ENCODE data around the gene PTOV1. TPM values are rescaled to one million over a fixed set of nuclear protein-coding genes. Genes with fewer than 3 reads are reported as not detected.

Gene PTOV1
- total RNA-seq, 1 experiment from 2014 or later: 296 TPM

GRCh38 chr19:49863254-49863934, 12.4 kb downstream of the PTOV1 start (continued):
- TF ChIP-seq, protein P1, sequence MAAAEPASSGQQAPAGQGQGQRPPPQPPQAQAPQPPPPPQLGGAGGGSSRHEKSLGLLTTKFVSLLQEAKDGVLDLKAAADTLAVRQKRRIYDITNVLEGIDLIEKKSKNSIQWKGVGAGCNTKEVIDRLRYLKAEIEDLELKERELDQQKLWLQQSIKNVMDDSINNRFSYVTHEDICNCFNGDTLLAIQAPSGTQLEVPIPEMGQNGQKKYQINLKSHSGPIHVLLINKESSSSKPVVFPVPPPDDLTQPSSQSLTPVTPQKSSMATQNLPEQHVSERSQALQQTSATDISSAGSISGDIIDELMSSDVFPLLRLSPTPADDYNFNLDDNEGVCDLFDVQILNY (CRISPR knock-in tag; IDR thresholded peaks at IDR 0.05): no peak
- no peak for TF ChIP-seq GRHL2 (CRISPR knock-in tag; IDR thresholded peaks at IDR 0.05; ENCODE audit: insufficient replicate concordance, severe bottlenecking)

GRCh38 chr19:49863935-49864320, 13.0 kb downstream of the PTOV1 start:
- H3K36me3 Mint-ChIP-seq: peaks cover 28% of the 10 kb centered on the region
- H3K4me1 Mint-ChIP-seq: peaks cover 34% of the 10 kb centered on the region
- ATAC-seq: no peak
- DNase-seq (ENCODE audit: low spot score): no peak
- POLR2A ChIA-PET: interaction anchor here (1.1 kb wide), 1 partner anchor 49 kb away, joined by 3 read pairs; no protein-coding TSS in a partner anchor
- TF ChIP-seq GRHL2 (CRISPR knock-in tag; IDR thresholded peaks at IDR 0.05; ENCODE audit: insufficient replicate concordance, severe bottlenecking) (no peak), CREB1 (CRISPR knock-in tag; IDR thresholded peaks at IDR 0.05) (no peak)
- H3K4me3 Mint-ChIP-seq: no peak overlapping the region
- no peaks in the 10 kb centered on the region for H3K27me3 Mint-ChIP-seq (ENCODE audit: low read depth)
- CTCF ChIA-PET: interaction anchor here (1.3 to 1.6 kb wide), 2 partner anchors 26 to 60 kb away, joined by 4 read pairs; no protein-coding TSS in a partner anchor
- peaks cover 3% of the 10 kb centered on the region; the same call in 1 of the 2 replicates for H3K9me3 Mint-ChIP-seq
- 0 out of 2 replicates have a peak overlapping the region, but pooled peaks have one; percentile 67 for H3K27ac Mint-ChIP-seq

DNA sequence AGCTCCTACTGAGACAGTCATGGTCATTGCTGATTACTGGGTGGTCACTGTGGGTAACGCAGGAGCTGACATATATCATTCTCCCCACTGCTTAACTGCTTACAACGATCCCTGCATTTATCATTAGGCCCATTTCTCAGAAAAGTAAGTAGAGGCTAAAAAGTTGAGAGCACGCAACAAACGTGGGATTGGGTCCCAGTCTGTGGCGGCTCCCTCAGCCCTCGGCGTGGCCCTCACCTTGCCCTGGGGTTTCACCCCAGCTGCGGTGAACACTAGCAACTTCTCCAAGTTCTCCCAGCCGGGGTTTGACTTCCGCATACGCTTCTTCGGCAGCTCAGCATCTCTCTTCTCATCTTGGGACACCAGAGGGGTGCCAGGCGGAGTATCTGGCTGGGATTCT, 13.9 kb downstream of the PTOV1 start:
- POLR2A ChIA-PET: interaction anchor here (0.7 to 1.8 kb wide), 9 partner anchors 8 to 1598 kb away, joined by 3 to 10 read pairs (median 6); partner anchors contain the start of genes AKT1S1, ATF5, FUZ and NUP62
- TF ChIP-seq ATF3 (CRISPR knock-in tag; conservative IDR thresholded peaks at IDR 0.05) (no peak), GTF2I (CRISPR knock-in tag; conservative IDR thresholded peaks at IDR 0.05) (peak; percentile 68; the same call in 1 of the 2 replicates)
- Mint-ChIP-seq H3K9me3 (peaks cover 3% of the 10 kb centered on the region; the same call in 1 of the 2 replicates), H3K4me1 (peaks cover 32% of the 10 kb centered on the region), H3K36me3 (peaks cover 26% of the 10 kb centered on the region), H3K4me3 (no peak overlapping the region), H3K27ac (peak overlapping the region; percentile 67), H3K27me3 (ENCODE audit: low read depth) (no peaks in the 10 kb centered on the region)
- ATAC-seq: no peak
- no peak for DNase-seq (ENCODE audit: low spot score)
- CTCF ChIA-PET: interaction anchor here (0.6 to 2.6 kb wide), 9 partner anchors 11 to 1359 kb away, joined by 3 to 12 read pairs (median 4); partner anchors contain the start of gene PTOV1

DNA sequence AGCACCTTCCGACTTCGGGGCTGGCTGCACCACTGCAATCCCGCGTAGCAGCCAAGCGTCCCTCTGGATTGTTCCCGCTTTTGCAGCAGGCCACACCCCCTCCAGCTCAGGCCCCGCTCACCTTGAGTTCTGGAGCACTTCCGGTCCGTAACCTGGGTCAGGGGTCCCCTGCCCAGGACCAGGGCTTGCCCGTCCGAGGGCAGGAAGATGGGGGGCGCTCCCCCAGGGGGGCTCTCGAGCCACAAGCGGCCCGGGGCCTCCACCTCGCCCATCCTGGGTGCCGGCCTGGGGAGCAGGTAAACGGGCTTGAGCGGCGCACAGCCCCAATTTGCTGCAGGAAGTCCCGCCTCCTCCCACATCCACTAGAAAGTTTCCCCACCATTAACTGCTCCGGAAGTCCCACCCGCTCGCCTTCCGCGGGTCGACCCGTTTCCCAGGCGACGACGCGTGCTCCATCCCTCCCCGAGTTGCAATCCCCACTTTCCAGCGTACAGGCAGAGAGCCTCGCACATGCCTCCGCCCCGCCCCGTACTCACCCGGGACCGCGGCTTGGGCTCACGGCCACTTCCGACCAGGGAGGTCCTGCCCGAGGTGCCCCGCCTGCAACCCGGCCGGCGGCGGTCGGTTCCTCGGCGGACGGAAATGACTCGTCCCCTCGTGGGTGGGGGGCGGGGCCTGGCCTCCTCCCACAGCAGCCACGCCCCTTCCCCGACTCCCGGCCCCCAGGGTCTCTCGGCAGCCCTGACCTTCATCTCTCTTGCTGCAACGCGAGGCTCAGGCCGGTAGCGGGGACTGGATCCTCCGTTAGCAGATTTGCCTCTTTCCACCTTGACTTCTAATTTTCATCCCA, 16.2 kb downstream of the PTOV1 start, which contains the start of gene PNKP:
TSS of gene PNKP (minus strand) at position 644 of the 850 bp plus-strand sequence. CDS start at position 272, 372 bp downstream.
- Mint-ChIP-seq H3K4me1 (peaks cover 29% of the 10 kb centered on the region), H3K27ac (peak within 1 kb of the TSS; percentile 97), H3K27me3 (ENCODE audit: low read depth) (no peaks in the 10 kb centered on the region), H3K4me3 (no peak within 1 kb of the TSS), H3K36me3 (peaks cover 21% of the 10 kb centered on the region), H3K9me3 (peaks cover 3% of the 10 kb centered on the region; the same call in 1 of the 2 replicates)
- POLR2A ChIA-PET: interaction anchor here (0.6 to 1.5 kb wide), 7 partner anchors 9 to 191 kb away, joined by 3 to 7 read pairs (median 4); partner anchors contain the start of gene PTOV1
- CTCF ChIA-PET: interaction anchor here (0.6 to 2.6 kb wide), 8 partner anchors 10 to 201 kb away, joined by 3 to 10 read pairs (median 4); partner anchors contain the start of genes AKT1S1, FUZ and PTOV1
- peak; percentile 87 for DNase-seq (ENCODE audit: low spot score)
- ATAC-seq: peak; percentile 21
- TF ChIP-seq, protein P2, sequence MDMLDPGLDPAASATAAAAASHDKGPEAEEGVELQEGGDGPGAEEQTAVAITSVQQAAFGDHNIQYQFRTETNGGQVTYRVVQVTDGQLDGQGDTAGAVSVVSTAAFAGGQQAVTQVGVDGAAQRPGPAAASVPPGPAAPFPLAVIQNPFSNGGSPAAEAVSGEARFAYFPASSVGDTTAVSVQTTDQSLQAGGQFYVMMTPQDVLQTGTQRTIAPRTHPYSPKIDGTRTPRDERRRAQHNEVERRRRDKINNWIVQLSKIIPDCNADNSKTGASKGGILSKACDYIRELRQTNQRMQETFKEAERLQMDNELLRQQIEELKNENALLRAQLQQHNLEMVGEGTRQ (CRISPR knock-in tag; IDR thresholded peaks at IDR 0.05): peak; percentile 81
- TF ChIP-seq, protein P1 (CRISPR knock-in tag; IDR thresholded peaks at IDR 0.05): peak; percentile 89
- TF ChIP-seq, protein P3, sequence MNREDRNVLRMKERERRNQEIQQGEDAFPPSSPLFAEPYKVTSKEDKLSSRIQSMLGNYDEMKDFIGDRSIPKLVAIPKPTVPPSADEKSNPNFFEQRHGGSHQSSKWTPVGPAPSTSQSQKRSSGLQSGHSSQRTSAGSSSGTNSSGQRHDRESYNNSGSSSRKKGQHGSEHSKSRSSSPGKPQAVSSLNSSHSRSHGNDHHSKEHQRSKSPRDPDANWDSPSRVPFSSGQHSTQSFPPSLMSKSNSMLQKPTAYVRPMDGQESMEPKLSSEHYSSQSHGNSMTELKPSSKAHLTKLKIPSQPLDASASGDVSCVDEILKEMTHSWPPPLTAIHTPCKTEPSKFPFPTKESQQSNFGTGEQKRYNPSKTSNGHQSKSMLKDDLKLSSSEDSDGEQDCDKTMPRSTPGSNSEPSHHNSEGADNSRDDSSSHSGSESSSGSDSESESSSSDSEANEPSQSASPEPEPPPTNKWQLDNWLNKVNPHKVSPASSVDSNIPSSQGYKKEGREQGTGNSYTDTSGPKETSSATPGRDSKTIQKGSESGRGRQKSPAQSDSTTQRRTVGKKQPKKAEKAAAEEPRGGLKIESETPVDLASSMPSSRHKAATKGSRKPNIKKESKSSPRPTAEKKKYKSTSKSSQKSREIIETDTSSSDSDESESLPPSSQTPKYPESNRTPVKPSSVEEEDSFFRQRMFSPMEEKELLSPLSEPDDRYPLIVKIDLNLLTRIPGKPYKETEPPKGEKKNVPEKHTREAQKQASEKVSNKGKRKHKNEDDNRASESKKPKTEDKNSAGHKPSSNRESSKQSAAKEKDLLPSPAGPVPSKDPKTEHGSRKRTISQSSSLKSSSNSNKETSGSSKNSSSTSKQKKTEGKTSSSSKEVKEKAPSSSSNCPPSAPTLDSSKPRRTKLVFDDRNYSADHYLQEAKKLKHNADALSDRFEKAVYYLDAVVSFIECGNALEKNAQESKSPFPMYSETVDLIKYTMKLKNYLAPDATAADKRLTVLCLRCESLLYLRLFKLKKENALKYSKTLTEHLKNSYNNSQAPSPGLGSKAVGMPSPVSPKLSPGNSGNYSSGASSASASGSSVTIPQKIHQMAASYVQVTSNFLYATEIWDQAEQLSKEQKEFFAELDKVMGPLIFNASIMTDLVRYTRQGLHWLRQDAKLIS (CRISPR knock-in tag; IDR thresholded peaks at IDR 0.05; ENCODE audit: borderline replicate concordance): no peak
- TF ChIP-seq, protein P4, sequence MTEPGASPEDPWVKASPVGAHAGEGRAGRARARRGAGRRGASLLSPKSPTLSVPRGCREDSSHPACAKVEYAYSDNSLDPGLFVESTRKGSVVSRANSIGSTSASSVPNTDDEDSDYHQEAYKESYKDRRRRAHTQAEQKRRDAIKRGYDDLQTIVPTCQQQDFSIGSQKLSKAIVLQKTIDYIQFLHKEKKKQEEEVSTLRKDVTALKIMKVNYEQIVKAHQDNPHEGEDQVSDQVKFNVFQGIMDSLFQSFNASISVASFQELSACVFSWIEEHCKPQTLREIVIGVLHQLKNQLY (CRISPR knock-in tag; IDR thresholded peaks at IDR 0.05): no peak
- peak; percentile 88; the same call in 1 of the 2 replicates for TF ChIP-seq FOXK1 (CRISPR knock-in tag; IDR thresholded peaks at IDR 0.05)
- TF ChIP-seq MYBL2 (CRISPR knock-in tag; IDR thresholded peaks at IDR 0.05): peak; percentile 80; the same call in 1 of the 2 replicates
- TF ChIP-seq EMX1 (CRISPR knock-in tag; IDR thresholded peaks at IDR 0.05): 0 out of 2 replicates have a peak, but pooled peaks have one; percentile 43
- peak; percentile 96 for TF ChIP-seq SP1 (CRISPR knock-in tag; conservative IDR thresholded peaks at IDR 0.05)
- TF ChIP-seq NFYB (CRISPR knock-in tag; conservative IDR thresholded peaks at IDR 0.05; ENCODE audit: low read depth): no peak; the same call in 1 of the 2 replicates
- TF ChIP-seq ELF4 (CRISPR knock-in tag; IDR thresholded peaks at IDR 0.05; ENCODE audit: low read depth): no peak
- no peak; the same call in 1 of the 2 replicates for TF ChIP-seq ZNF423 (CRISPR knock-in tag; IDR thresholded peaks at IDR 0.05)
- TF ChIP-seq GABPB1 (CRISPR knock-in tag; IDR thresholded peaks at IDR 0.05): peak; percentile 75
- TF ChIP-seq FOXJ3 (CRISPR knock-in tag; IDR thresholded peaks at IDR 0.05; ENCODE audit: borderline replicate concordance): no peak

Measured in WTC11 (cell line).